ENCODE data around the gene ZNF330. TPM values are rescaled to one million over a fixed set of nuclear protein-coding genes. Genes with fewer than 3 reads are reported as not detected.

Gene ZNF330
- polyA plus RNA-seq, 3 donors = 21.6 to 38.9 (median 27.7) TPM

DNA sequence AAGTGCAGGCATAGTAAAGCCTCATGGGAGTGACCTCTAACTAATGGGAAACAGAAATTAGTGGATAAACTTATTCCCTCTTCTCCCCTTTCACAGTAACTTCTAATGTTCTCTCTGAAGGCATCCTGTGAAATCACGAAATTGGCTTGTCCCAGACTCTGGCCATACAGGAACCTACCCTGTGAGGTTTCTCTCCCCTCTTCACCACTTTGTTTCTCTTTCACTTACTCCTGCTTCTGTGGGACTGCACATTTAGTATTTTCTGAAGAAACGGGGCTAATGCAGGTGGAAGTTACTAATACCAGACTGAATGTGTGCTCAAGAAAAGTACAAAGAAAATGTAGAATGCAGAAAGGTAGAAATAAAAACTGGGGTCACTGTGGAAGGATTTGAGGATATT is 20.0 kb downstream of the ZNF330 start:
- intact Hi-C loops (cut with micrococcal nuclease) = no loop called here
- Histone ChIP-seq H2AFZ (ENCODE audit: insufficient read depth, low read depth, low read length, poor library complexity, severe bottlenecking) (no peak overlapping the region), H3K27ac (ENCODE audit: low read depth in 1 of 2, low read length in 2 of 2) (no peak overlapping the region), H4K20me1 (ENCODE audit: insufficient read depth, low read length) (no peaks in the 10 kb centered on the region), H3K9me3 (replicated peaks in 1 of 2; ENCODE audit: control insufficient read depth in 1 of 2, insufficient read depth in 1 of 2, low read length in 2 of 2) (no peaks in the 10 kb centered on the region), H3K27me3 (ENCODE audit: control insufficient read depth in 2 of 2, insufficient read depth in 2 of 2, low read length in 2 of 2) (no peaks in the 10 kb centered on the region), H3K9ac (ENCODE audit: insufficient read depth, low read length, poor library complexity, severe bottlenecking) (no peak overlapping the region), H3K4me3 (replicated peaks in 1 of 3; ENCODE audit: low read depth in 2 of 3, low read length in 3 of 3) (no peak overlapping the region), H3K36me3 (replicated peaks in 1 of 2; ENCODE audit: control insufficient read depth in 1 of 2, insufficient read depth in 2 of 2, low read length in 2 of 2) (peaks cover 0 to under 1% of the 10 kb centered on the region in 2 donors), H3K79me2 (ENCODE audit: insufficient read depth, low read length) (no peaks in the 10 kb centered on the region), H3K4me2 (replicated peaks; ENCODE audit: extremely low read depth, low read length, poor library complexity, severe bottlenecking) (no peak overlapping the region), H3K4me1 (ENCODE audit: control insufficient read depth in 1 of 2, insufficient read depth in 2 of 2, low read length in 2 of 2) (no peaks in the 10 kb centered on the region)
- Mint-ChIP-seq H3K9me3 (peaks cover 0 to 4% (median 0%) of the 10 kb centered on the region in 7 donors), H3K27me3 (ENCODE audit: low read depth in 3 of 3) (peaks cover 0 to 3% (median 0%) of the 10 kb centered on the region in 3 donors), H3K4me1 (no peaks in the 10 kb centered on the region), H3K4me3 (no peak overlapping the region), H3K27ac (no peak overlapping the region), H3K36me3 (peaks cover 3% of the 10 kb centered on the region in 2 donors)
- 75% methylated on average over 1 of the region's 2 CpGs for WGBS (ENCODE audit: insufficient coverage)
- DNase-seq = no peak
- TF ChIP-seq, protein P1, sequence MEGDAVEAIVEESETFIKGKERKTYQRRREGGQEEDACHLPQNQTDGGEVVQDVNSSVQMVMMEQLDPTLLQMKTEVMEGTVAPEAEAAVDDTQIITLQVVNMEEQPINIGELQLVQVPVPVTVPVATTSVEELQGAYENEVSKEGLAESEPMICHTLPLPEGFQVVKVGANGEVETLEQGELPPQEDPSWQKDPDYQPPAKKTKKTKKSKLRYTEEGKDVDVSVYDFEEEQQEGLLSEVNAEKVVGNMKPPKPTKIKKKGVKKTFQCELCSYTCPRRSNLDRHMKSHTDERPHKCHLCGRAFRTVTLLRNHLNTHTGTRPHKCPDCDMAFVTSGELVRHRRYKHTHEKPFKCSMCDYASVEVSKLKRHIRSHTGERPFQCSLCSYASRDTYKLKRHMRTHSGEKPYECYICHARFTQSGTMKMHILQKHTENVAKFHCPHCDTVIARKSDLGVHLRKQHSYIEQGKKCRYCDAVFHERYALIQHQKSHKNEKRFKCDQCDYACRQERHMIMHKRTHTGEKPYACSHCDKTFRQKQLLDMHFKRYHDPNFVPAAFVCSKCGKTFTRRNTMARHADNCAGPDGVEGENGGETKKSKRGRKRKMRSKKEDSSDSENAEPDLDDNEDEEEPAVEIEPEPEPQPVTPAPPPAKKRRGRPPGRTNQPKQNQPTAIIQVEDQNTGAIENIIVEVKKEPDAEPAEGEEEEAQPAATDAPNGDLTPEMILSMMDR (IDR thresholded peaks at IDR 0.05) = no peak

DNA sequence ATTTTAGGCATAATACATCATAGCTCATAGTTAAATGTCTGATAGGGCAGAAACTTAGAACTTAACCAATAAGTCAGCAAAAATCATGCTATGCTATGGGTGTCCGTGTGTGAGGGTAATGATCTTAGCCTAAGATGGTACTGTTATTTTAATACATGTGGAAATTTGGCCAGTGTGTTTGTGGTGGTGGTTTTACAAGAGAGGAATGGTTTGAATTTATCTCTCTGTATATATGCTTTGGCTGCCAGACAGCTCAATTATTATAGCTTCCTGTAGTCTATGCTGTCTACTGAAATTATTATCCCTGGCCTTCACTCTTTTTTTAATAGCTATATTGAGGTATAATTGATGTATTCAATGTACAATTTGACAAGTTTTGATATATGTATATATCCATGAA is 21.3 kb downstream of the ZNF330 start:
- no peak overlapping the region for H3K4me2 ChIP-seq (replicated peaks; ENCODE audit: extremely low read depth, low read length, poor library complexity, severe bottlenecking)
- no peaks in the 10 kb centered on the region for H3K9me3 ChIP-seq (replicated peaks in 1 of 2; ENCODE audit: control insufficient read depth in 1 of 2, insufficient read depth in 1 of 2, low read length in 2 of 2)
- TF ChIP-seq, protein P1 (IDR thresholded peaks at IDR 0.05) = no peak
- H3K4me3 ChIP-seq (replicated peaks in 1 of 3; ENCODE audit: low read depth in 2 of 3, low read length in 3 of 3) = no peak overlapping the region
- Mint-ChIP-seq H3K27ac (no peak overlapping the region), H3K36me3 (no peaks in the 10 kb centered on the region), H3K4me1 (no peaks in the 10 kb centered on the region), H3K4me3 (no peak overlapping the region), H3K9me3 (peaks cover 0 to 4% (median 0%) of the 10 kb centered on the region in 7 donors), H3K27me3 (ENCODE audit: low read depth in 3 of 3) (peaks cover 0 to 3% (median 0%) of the 10 kb centered on the region in 3 donors)
- DNase-seq = no peak
- no CpG with 5 or more reads among the region's 1 CpG for WGBS (ENCODE audit: insufficient coverage)
- H4K20me1 ChIP-seq (ENCODE audit: insufficient read depth, low read length) = no peaks in the 10 kb centered on the region
- intact Hi-C loops (cut with micrococcal nuclease) = no loop called here
- no peak overlapping the region for H3K27ac ChIP-seq (ENCODE audit: low read depth in 1 of 2, low read length in 2 of 2)
- H3K4me1 ChIP-seq (ENCODE audit: control insufficient read depth in 1 of 2, insufficient read depth in 2 of 2, low read length in 2 of 2) = no peaks in the 10 kb centered on the region
- no peaks in the 10 kb centered on the region for H3K79me2 ChIP-seq (ENCODE audit: insufficient read depth, low read length)
- H2AFZ ChIP-seq (ENCODE audit: insufficient read depth, low read depth, low read length, poor library complexity, severe bottlenecking) = no peak overlapping the region
- H3K36me3 ChIP-seq (replicated peaks in 1 of 2; ENCODE audit: control insufficient read depth in 1 of 2, insufficient read depth in 2 of 2, low read length in 2 of 2) = no peaks in the 10 kb centered on the region
- no peak overlapping the region for H3K9ac ChIP-seq (ENCODE audit: insufficient read depth, low read length, poor library complexity, severe bottlenecking)
- H3K27me3 ChIP-seq (ENCODE audit: control insufficient read depth in 2 of 2, insufficient read depth in 2 of 2, low read length in 2 of 2) = no peaks in the 10 kb centered on the region
